Thoracic aorta (tissue), 2 donors: ENCODE measurements around the gene CHMP4B. TPM values are rescaled to one million over a fixed set of nuclear protein-coding genes. Genes with fewer than 3 reads are reported as not detected.

ENCODE experiments used
- ATAC-seq: fragments of 150-250 bp; one replicate; pipeline ENCODE4 v1.8.0; 2017; ENCODE audit warnings: low read depth; ENCODE audit not compliant: insufficient number of reproducible peaks, low FRiP score
- DNase-seq: peaks from one replicate; pipeline ENCODE4 v3.0.0-alpha.2; 2020; ENCODE audit warnings: low spot score
- H3K27ac ChIP-seq, 2 donors: fragments of 200-600 bp; sonication (generic); 1 replicate in 1 of 2; 2 replicates in 1 of 2; pipeline ENCODE4 v1.5.1; 2016; ENCODE audit warnings: mild to moderate bottlenecking in 2 of 2, moderate library complexity in 2 of 2
- H3K27me3 ChIP-seq: fragments of 200-600 bp; sonication (generic); replicated peaks from 2 replicates; pipeline ENCODE4 v1.6.0; 2016; ENCODE audit warnings: mild to moderate bottlenecking; ENCODE audit not compliant: insufficient read depth
- H3K36me3 ChIP-seq: fragments of 200-600 bp; sonication (generic); one replicate; pipeline ENCODE4 v1.5.1; 2016
- H3K4me1 ChIP-seq, 2 donors: fragments of 200-600 bp; sonication (generic); 1 replicate in 1 of 2; 2 replicates in 1 of 2; pipeline versions ENCODE4 v1.5.1 to v1.6.0; 2016; ENCODE audit warnings: low read depth in 2 of 2, mild to moderate bottlenecking in 1 of 2; ENCODE audit not compliant: control insufficient read depth in 1 of 2
- H3K4me3 ChIP-seq: fragments of 200-600 bp; sonication (generic); 2 replicates; pipeline ENCODE4 v1.5.1; 2016; ENCODE audit warnings: mild to moderate bottlenecking
- H3K9me3 ChIP-seq: fragments of 200-600 bp; sonication (generic); 2 replicates; pipeline ENCODE4 v1.5.1; 2016
- CTCF ChIP-seq: fragments of 200-600 bp; sonication (generic); IDR thresholded peaks from one replicate; pipeline ENCODE4 v1.5.1; 2019; ENCODE audit warnings: antibody characterized with exemption
- total RNA-seq, 2 donors: library from RNA; depleted of rRNA; stranded (reverse); fragments of >200 nt; gene quantifications; one replicate each; pipeline versions ENCODE4 v1.1.0 to v1.2.3, GENCODE V29; 2016

Gene CHMP4B
- total RNA-seq, 2 donors from 2014 or later: 69.5 to 104 TPM

GRCh38 chr20:33874129-33874528 is 63.0 kb downstream of the CHMP4B start:
- H3K27me3 ChIP-seq: no peaks in the 10 kb centered on the region
- H3K4me3 ChIP-seq: no peak overlapping the region
- H3K4me1 ChIP-seq: peaks cover 0 to 12% of the 10 kb centered on the region in 2 donors
- no peak for DNase-seq
- ATAC-seq: no peak
- no peaks in the 10 kb centered on the region for H3K36me3 ChIP-seq
- peaks cover 2% of the 10 kb centered on the region for H3K9me3 ChIP-seq
- TF ChIP-seq CTCF: no peak
- no peak overlapping the region for H3K27ac ChIP-seq

GRCh38 chr20:33875055-33875454 is 63.9 kb downstream of the CHMP4B start:
- DNase-seq: no peak
- no peak for TF ChIP-seq CTCF
- Histone ChIP-seq H3K9me3 (peaks cover 8% of the 10 kb centered on the region), H3K4me1 (peaks cover 0 to 12% of the 10 kb centered on the region in 2 donors), H3K27me3 (no peaks in the 10 kb centered on the region), H3K27ac (no peak overlapping the region), H3K4me3 (no peak overlapping the region), H3K36me3 (no peaks in the 10 kb centered on the region)
- no peak for ATAC-seq

GRCh38 chr20:33875534-33876026 is 64.4 kb downstream of the CHMP4B start:
- Histone ChIP-seq H3K27me3 (no peaks in the 10 kb centered on the region), H3K27ac (no peak overlapping the region), H3K4me3 (no peak overlapping the region), H3K4me1 (peaks cover 0 to 12% of the 10 kb centered on the region in 2 donors), H3K36me3 (no peaks in the 10 kb centered on the region), H3K9me3 (peaks cover 8% of the 10 kb centered on the region)
- TF ChIP-seq CTCF: no peak
- DNase-seq (no peak), ATAC-seq (no peak)

GRCh38 chr20:33878583-33878982 is 67.4 kb downstream of the CHMP4B start:
- Histone ChIP-seq H3K4me3 (no peak overlapping the region), H3K9me3 (peaks cover 8% of the 10 kb centered on the region), H3K4me1 (no peaks in the 10 kb centered on the region), H3K36me3 (no peaks in the 10 kb centered on the region), H3K27me3 (no peaks in the 10 kb centered on the region), H3K27ac (no peak overlapping the region)
- no peak for TF ChIP-seq CTCF
- ATAC-seq: no peak
- no peak for DNase-seq

GRCh38 chr20:33880396-33880795 is 69.2 kb downstream of the CHMP4B start:
- no peak overlapping the region for H3K4me3 ChIP-seq
- no peaks in the 10 kb centered on the region for H3K36me3 ChIP-seq
- no peaks in the 10 kb centered on the region for H3K4me1 ChIP-seq
- peaks cover 8% of the 10 kb centered on the region for H3K9me3 ChIP-seq
- no peak for ATAC-seq
- no peak overlapping the region for H3K27ac ChIP-seq
- no peak for TF ChIP-seq CTCF
- DNase-seq: no peak
- H3K27me3 ChIP-seq: no peaks in the 10 kb centered on the region
